Loucy (cell line): Measurements from ENCODE around the gene PARK7.

ENCODE experiments used
- EZH2phosphoT487 ChIP-seq: fragments of 200-600 bp; IDR thresholded peaks from 2 replicates; pipeline ENCODE4 v1.6.1; 2018; ENCODE audit warnings: antibody characterized with exemption, mild to moderate bottlenecking, moderate library complexity, borderline replicate concordance
- TF ChIP-seq, protein P1 (sequence below): fragments of 200-600 bp; sonication (generic); conservative IDR thresholded peaks from 2 replicates; pipeline ENCODE4 v1.5.1; 2014; ENCODE audit warnings: mild to moderate bottlenecking, antibody characterized with exemption, low read length

DNA sequence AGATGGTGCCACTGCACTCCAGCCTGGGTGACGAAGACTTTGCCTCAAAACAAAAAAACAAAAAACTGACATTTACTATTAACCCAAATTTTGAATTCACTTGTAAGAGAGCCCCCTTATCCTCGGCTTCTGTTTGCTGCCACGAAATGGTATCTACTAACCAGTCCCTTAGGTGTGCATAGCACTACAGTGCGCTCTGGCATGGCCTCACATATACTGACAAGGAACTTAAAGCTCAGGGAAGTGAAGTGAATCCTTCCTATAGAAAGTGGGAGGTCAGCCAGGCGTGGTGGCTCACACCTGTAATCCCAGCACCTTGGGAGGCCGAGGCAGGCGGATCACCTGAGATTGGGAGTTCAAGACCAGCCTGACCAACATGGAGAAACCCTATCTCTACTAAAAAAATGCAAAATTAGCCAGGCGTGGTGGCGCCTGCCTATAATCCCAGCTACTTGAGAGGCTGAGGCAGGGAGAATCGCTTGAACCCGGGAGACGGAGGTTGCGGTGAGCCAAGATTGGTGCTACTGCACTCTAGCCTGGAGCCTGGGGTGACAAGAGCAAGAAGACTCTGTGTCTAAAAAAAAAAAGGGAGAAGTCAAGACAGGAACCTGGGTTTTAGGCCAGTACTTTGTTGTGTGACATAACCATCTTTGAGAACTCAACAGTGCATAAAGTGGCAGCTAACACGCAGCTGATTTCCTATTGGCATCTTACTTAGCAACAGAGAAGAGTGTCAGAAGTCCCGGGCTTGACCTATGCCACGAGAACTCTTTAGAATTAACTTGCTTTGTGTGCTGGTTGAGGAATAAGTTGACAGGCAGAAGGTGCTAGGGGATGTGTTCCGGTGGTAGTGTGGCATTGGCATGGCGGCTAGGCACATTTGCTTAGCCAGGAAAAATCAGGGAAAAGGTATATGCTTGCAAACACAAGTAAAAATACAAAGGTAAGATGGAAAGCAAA, 47.8 kb downstream of the PARK7 start:
- TF ChIP-seq, protein P1, sequence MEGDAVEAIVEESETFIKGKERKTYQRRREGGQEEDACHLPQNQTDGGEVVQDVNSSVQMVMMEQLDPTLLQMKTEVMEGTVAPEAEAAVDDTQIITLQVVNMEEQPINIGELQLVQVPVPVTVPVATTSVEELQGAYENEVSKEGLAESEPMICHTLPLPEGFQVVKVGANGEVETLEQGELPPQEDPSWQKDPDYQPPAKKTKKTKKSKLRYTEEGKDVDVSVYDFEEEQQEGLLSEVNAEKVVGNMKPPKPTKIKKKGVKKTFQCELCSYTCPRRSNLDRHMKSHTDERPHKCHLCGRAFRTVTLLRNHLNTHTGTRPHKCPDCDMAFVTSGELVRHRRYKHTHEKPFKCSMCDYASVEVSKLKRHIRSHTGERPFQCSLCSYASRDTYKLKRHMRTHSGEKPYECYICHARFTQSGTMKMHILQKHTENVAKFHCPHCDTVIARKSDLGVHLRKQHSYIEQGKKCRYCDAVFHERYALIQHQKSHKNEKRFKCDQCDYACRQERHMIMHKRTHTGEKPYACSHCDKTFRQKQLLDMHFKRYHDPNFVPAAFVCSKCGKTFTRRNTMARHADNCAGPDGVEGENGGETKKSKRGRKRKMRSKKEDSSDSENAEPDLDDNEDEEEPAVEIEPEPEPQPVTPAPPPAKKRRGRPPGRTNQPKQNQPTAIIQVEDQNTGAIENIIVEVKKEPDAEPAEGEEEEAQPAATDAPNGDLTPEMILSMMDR: no peak
- TF ChIP-seq EZH2phosphoT487: no peak
